Thoracic aorta (tissue), 2 donors: ENCODE data around the gene CALHM3. TPM values are rescaled to one million over a fixed set of nuclear protein-coding genes. Genes with fewer than 3 reads are reported as not detected.

Source experiments
- ATAC-seq: fragments of 150-250 bp; one replicate; pipeline ENCODE4 v1.8.0; 2017; ENCODE audit warnings: low read depth; ENCODE audit not compliant: insufficient number of reproducible peaks, low FRiP score
- DNase-seq: peaks from one replicate; pipeline ENCODE4 v3.0.0-alpha.2; 2020; ENCODE audit warnings: low spot score
- H3K27ac ChIP-seq, 2 donors: fragments of 200-600 bp; sonication (generic); 1 replicate in 1 of 2; 2 replicates in 1 of 2; pipeline ENCODE4 v1.5.1; 2016; ENCODE audit warnings: mild to moderate bottlenecking in 2 of 2, moderate library complexity in 2 of 2
- H3K27me3 ChIP-seq: fragments of 200-600 bp; sonication (generic); replicated peaks from 2 replicates; pipeline ENCODE4 v1.6.0; 2016; ENCODE audit warnings: mild to moderate bottlenecking; ENCODE audit not compliant: insufficient read depth
- H3K36me3 ChIP-seq: fragments of 200-600 bp; sonication (generic); one replicate; pipeline ENCODE4 v1.5.1; 2016
- H3K4me1 ChIP-seq, 2 donors: fragments of 200-600 bp; sonication (generic); 1 replicate in 1 of 2; 2 replicates in 1 of 2; pipeline versions ENCODE4 v1.5.1 to v1.6.0; 2016; ENCODE audit warnings: low read depth in 2 of 2, mild to moderate bottlenecking in 1 of 2; ENCODE audit not compliant: control insufficient read depth in 1 of 2
- H3K4me3 ChIP-seq: fragments of 200-600 bp; sonication (generic); 2 replicates; pipeline ENCODE4 v1.5.1; 2016; ENCODE audit warnings: mild to moderate bottlenecking
- H3K9me3 ChIP-seq: fragments of 200-600 bp; sonication (generic); 2 replicates; pipeline ENCODE4 v1.5.1; 2016
- CTCF ChIP-seq: fragments of 200-600 bp; sonication (generic); IDR thresholded peaks from one replicate; pipeline ENCODE4 v1.5.1; 2019; ENCODE audit warnings: antibody characterized with exemption
- total RNA-seq, 2 donors: library from RNA; depleted of rRNA; stranded (reverse); fragments of >200 nt; gene quantifications; one replicate each; pipeline versions ENCODE4 v1.1.0 to v1.2.3, GENCODE V29; 2016

Gene CALHM3
- total RNA-seq, 2 donors from 2014 or later = not detected

GRCh38 chr10:103500481-103500880 is 21.4 kb upstream of the CALHM3 start:
- no peak overlapping the region for H3K4me3 ChIP-seq
- peaks cover 0 to 9% of the 10 kb centered on the region in 2 donors for H3K4me1 ChIP-seq
- no peak for TF ChIP-seq CTCF
- no peak for DNase-seq
- no peaks in the 10 kb centered on the region for H3K27me3 ChIP-seq
- no peaks in the 10 kb centered on the region for H3K36me3 ChIP-seq
- no peaks in the 10 kb centered on the region for H3K9me3 ChIP-seq
- no peak overlapping the region for H3K27ac ChIP-seq
- no peak for ATAC-seq

- DNase-seq = no peak
- ATAC-seq = no peak
- no peak for TF ChIP-seq CTCF
Observed at GRCh38 chr10:103499881-103500280, 20.8 kb upstream of the CALHM3 start.

GRCh38 chr10:103498936-103499638 is 20.0 kb upstream of the CALHM3 start:
- no peak overlapping the region for H3K27ac ChIP-seq
- no peak overlapping the region for H3K4me3 ChIP-seq
- DNase-seq = no peak
- no peak for TF ChIP-seq CTCF
- H3K36me3 ChIP-seq = no peaks in the 10 kb centered on the region
- H3K9me3 ChIP-seq = no peaks in the 10 kb centered on the region
- peaks cover 4 to 7% of the 10 kb centered on the region in 2 donors for H3K4me1 ChIP-seq
- no peak for ATAC-seq
- H3K27me3 ChIP-seq = no peaks in the 10 kb centered on the region

More at GRCh38 chr10:103499881-103500280, 20.8 kb upstream of the CALHM3 start:
- Histone ChIP-seq H3K27me3 (no peaks in the 10 kb centered on the region), H3K4me1 (peaks cover 0 to 9% of the 10 kb centered on the region in 2 donors), H3K9me3 (no peaks in the 10 kb centered on the region), H3K4me3 (no peak overlapping the region), H3K27ac (no peak overlapping the region), H3K36me3 (no peaks in the 10 kb centered on the region)

GRCh38 chr10:103497161-103497915 is 18.3 kb upstream of the CALHM3 start:
- TF ChIP-seq CTCF = no peak

DNA sequence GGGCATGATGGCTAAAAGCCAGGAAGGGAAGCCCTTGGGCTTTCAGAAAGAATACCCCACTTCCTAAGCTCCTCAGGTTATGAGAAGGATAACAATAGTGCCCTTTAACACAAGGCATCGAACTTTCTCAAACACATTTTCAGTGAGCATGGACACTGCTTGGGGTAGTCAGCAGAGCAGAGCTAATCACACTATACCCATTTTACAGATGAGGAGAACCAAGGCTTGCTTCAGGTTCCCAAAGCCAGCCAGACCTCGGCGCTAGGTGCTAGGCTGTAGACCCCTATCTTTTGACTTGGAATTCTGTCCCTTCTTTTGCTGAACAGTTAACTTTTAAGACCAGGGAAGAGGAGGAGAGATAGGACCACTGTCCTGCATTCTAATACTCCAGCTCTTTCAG is 16.3 kb upstream of the CALHM3 start:
- Histone ChIP-seq H3K27me3 (no peaks in the 10 kb centered on the region), H3K36me3 (no peaks in the 10 kb centered on the region), H3K4me1 (peaks cover 5 to 18% of the 10 kb centered on the region in 2 donors), H3K4me3 (no peak overlapping the region), H3K9me3 (no peaks in the 10 kb centered on the region), H3K27ac (no peak overlapping the region)
- DNase-seq = no peak
- no peak for TF ChIP-seq CTCF
- ATAC-seq = no peak

More at GRCh38 chr10:103497161-103497915, 18.3 kb upstream of the CALHM3 start:
- Histone ChIP-seq H3K27me3 (no peaks in the 10 kb centered on the region), H3K4me1 (peaks cover 5 to 18% of the 10 kb centered on the region in 2 donors), H3K9me3 (no peaks in the 10 kb centered on the region), H3K4me3 (no peak overlapping the region), H3K27ac (no peak overlapping the region), H3K36me3 (no peaks in the 10 kb centered on the region)
- ATAC-seq (no peak), DNase-seq (no peak)
